Tibial nerve (tissue), 4 donors: ENCODE measurements around the gene OR2A42. TPM values are rescaled to one million over a fixed set of nuclear protein-coding genes. Genes with fewer than 3 reads are reported as not detected.
"Not testable (repeated sequence)": the region's sequence is repeated elsewhere in the genome, so short reads cannot be mapped to it uniquely, and the experiment has no call there.

Experiments used
- DNase-seq, 2 donors: peaks; one replicate each; pipeline ENCODE4 v3.0.0-alpha.2; 2019; ENCODE audit warnings: low spot score in 2 of 2
- H3K27ac ChIP-seq, 4 donors: fragments of 200-600 bp; sonication (generic) in 3 of 4; one replicate each; pipeline ENCODE4 v1.5.1; 2017 to 2019; ENCODE audit warnings: mild to moderate bottlenecking in 1 of 4
- H3K27me3 ChIP-seq, 2 donors: fragments of 200-600 bp; sonication (generic) in 1 of 2; one replicate each; pipeline versions ENCODE4 v1.5.1 to v1.6.0; 2017 to 2019
- H3K36me3 ChIP-seq, 3 donors: fragments of 200-600 bp; sonication (generic); one replicate each; pipeline ENCODE4 v1.5.1; 2018 to 2019
- H3K4me1 ChIP-seq, 4 donors: fragments of 200-600 bp; sonication (generic) in 3 of 4; one replicate each; pipeline ENCODE4 v1.5.1; 2017 to 2019
- H3K4me3 ChIP-seq, 4 donors: fragments of 200-600 bp; sonication (generic) in 3 of 4; one replicate each; pipeline ENCODE4 v1.5.1; 2017 to 2019; ENCODE audit warnings: mild to moderate bottlenecking in 1 of 4, moderate library complexity in 1 of 4
- H3K9me3 ChIP-seq, 4 donors: fragments of 200-600 bp; sonication (generic) in 3 of 4; one replicate each; pipeline ENCODE4 v1.5.1; 2017 to 2019
- EP300 ChIP-seq, 2 donors: sonication (generic); formaldehyde crosslinking; IDR thresholded peaks; one replicate each; pipeline ENCODE4 v1.6.1; 2017; ENCODE audit warnings: antibody characterized with exemption in 2 of 2, mild to moderate bottlenecking in 1 of 2
- POLR2A ChIP-seq, 2 donors: fragments of 450-650 bp; IDR thresholded peaks; one replicate each; pipeline ENCODE4 v1.6.1; 2017; ENCODE audit warnings: antibody characterized with exemption in 2 of 2, mild to moderate bottlenecking in 2 of 2, moderate library complexity in 2 of 2
- WGBS, 2 donors: methylation state at CpG; one replicate each; pipeline ENCODE4 v1.1.5; 2018; 5-methylcytosine and 5-hydroxymethylcytosine counted together
- total RNA-seq, 4 donors: library from RNA; depleted of rRNA; stranded (reverse); fragments of >200 nt; gene quantifications; one replicate each; pipeline ENCODE4 v1.1.0, GENCODE V29; 2016
- TF ChIP-seq, protein P1 (sequence below), 5 experiments: fragments of 200-600 bp in 3 of 5; fragments of 450-650 bp in 2 of 5; sonication (generic) in 3 of 5; IDR thresholded peaks; one replicate each; pipeline ENCODE4 v1.5.1; 2016 to 2019; ENCODE audit warnings: antibody characterized with exemption in 5 of 5, mild to moderate bottlenecking in 3 of 5, moderate library complexity in 2 of 5

The OR2A42 gene
- total RNA-seq, 4 donors from 2014 or later = not detected

GRCh38 chr7:144256112-144256511 lies 16.7 kb upstream of the OR2A42 start:
- H3K27ac ChIP-seq = no peak overlapping the region
- no peak overlapping the region for H3K4me3 ChIP-seq
- H3K27me3 ChIP-seq = no peaks in the 10 kb centered on the region
- no peak for TF ChIP-seq POLR2A (IDR thresholded peaks at IDR 0.05)
- no peak for TF ChIP-seq EP300 (IDR thresholded peaks at IDR 0.05)
- TF ChIP-seq, protein P1, sequence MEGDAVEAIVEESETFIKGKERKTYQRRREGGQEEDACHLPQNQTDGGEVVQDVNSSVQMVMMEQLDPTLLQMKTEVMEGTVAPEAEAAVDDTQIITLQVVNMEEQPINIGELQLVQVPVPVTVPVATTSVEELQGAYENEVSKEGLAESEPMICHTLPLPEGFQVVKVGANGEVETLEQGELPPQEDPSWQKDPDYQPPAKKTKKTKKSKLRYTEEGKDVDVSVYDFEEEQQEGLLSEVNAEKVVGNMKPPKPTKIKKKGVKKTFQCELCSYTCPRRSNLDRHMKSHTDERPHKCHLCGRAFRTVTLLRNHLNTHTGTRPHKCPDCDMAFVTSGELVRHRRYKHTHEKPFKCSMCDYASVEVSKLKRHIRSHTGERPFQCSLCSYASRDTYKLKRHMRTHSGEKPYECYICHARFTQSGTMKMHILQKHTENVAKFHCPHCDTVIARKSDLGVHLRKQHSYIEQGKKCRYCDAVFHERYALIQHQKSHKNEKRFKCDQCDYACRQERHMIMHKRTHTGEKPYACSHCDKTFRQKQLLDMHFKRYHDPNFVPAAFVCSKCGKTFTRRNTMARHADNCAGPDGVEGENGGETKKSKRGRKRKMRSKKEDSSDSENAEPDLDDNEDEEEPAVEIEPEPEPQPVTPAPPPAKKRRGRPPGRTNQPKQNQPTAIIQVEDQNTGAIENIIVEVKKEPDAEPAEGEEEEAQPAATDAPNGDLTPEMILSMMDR (IDR thresholded peaks at IDR 0.05) = no peak
- no peaks in the 10 kb centered on the region for H3K9me3 ChIP-seq
- DNase-seq = no peak
- 80 to 83% methylated on average over 3 of the region's 3 CpGs for WGBS, 2 donors
- no peaks in the 10 kb centered on the region for H3K4me1 ChIP-seq
- H3K36me3 ChIP-seq = no peaks in the 10 kb centered on the region

DNA sequence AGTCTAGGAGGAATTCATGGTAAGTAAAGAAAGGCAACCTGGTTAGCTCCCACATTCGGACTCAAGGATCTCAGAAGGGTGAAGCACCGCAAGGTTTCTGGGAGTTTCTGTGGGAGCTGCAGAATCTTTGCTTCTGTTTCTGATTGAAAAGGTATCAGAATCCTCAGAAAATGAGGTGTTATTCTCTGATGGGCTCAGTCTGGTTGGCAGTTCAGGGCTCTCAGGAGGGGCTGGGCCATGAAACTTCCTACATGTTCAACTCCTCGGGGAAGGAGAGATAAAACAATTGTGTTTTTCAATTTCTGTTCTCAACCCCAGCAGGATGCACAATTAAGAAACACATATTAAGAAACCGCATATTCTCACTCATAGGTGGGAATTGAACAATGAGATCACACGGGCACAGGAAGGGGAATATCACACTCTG lies 16.1 kb upstream of the OR2A42 start:
- Histone ChIP-seq H3K36me3 (no peaks in the 10 kb centered on the region), H3K27ac (no peak overlapping the region), H3K9me3 (no peaks in the 10 kb centered on the region), H3K27me3 (no peaks in the 10 kb centered on the region), H3K4me3 (no peak overlapping the region), H3K4me1 (no peaks in the 10 kb centered on the region)
- TF ChIP-seq POLR2A (IDR thresholded peaks at IDR 0.05) (no peak), EP300 (IDR thresholded peaks at IDR 0.05) (no peak)
- TF ChIP-seq, protein P1 (IDR thresholded peaks at IDR 0.05) = no peak
- no peak for DNase-seq
- 71 to 74% methylated on average over 5 of the region's 5 CpGs for WGBS, 2 donors

DNA sequence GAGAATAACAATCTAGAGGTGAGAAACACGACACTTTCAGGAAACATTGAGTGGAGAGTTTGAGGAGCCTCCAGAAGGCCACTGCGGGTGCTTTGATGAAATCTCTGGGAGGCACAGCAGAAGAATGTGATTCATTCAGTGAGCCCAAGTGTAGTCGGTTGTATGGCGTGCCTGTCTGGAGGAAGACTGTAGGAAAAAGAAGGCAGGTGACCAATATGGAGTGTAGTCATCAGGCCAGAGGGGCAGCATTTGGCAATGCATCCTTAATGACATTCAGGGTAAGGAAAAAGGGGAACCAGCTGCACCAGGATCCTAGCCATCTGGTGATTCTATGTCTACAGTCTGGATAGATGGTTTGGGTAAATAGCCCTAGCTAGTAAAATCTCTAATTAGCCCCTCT lies 12.9 kb upstream of the OR2A42 start:
- H3K27ac ChIP-seq, H3K27me3 ChIP-seq, H3K4me3 ChIP-seq, DNase-seq, H3K36me3 ChIP-seq, H3K4me1 ChIP-seq, H3K9me3 ChIP-seq: not testable (repeated sequence)
- WGBS, 2 donors = no CpG with 5 or more reads among the region's 4 CpGs

GRCh38 chr7:144247674-144248330 lies 8.4 kb upstream of the OR2A42 start:
- not testable (repeated sequence) for DNase-seq, H3K36me3 ChIP-seq, H3K4me3 ChIP-seq, H3K4me1 ChIP-seq, H3K9me3 ChIP-seq, H3K27ac ChIP-seq, H3K27me3 ChIP-seq
- WGBS, 2 donors = no CpG with 5 or more reads among the region's 1 CpG

DNA sequence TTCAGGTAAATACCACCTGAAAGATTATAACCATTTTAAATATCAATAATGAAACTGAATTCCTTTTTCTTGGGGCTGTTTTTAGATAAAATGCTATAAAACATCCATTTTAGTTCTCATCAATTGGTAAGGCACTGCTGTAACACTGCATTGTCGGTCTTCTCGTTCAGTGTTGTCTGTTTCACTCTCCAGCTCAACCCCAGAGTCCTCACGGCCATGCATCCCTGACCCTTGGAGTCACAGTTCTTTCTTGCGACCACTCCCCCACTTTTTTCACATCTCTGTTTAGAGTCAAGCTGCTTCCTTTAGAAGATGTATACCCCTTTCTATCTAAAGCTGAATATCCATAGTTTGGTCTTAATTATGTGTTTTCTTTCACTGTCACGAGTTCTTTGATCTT lies 7.6 kb upstream of the OR2A42 start:
- not testable (repeated sequence) for H3K4me1 ChIP-seq, H3K27ac ChIP-seq, H3K36me3 ChIP-seq, H3K4me3 ChIP-seq, H3K9me3 ChIP-seq, H3K27me3 ChIP-seq, DNase-seq
- WGBS, 2 donors = no CpG with 5 or more reads among the region's 5 CpGs

DNA sequence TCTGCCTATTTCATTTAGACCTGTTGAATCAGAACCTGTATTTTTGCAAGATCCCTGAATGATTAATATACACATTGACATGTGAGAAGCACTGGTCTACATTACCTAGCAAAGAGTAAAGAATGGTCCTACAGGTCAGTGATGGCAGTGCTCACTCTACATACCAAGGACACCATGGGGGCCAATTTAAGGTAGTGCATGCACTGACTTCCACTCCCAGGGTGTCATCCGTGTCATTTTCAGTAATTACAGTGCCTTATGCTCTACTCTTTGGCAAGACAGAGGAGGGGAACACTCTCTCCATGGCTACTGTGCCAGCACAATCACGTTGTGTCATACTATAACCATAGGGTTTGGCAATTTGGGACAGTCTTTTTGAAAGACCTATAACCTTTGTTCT lies 6.0 kb upstream of the OR2A42 start:
- H3K9me3 ChIP-seq, H3K4me3 ChIP-seq, H3K4me1 ChIP-seq, DNase-seq, H3K36me3 ChIP-seq, H3K27ac ChIP-seq, H3K27me3 ChIP-seq: not testable (repeated sequence)
- no CpG with 5 or more reads among the region's 2 CpGs for WGBS, 2 donors

DNA sequence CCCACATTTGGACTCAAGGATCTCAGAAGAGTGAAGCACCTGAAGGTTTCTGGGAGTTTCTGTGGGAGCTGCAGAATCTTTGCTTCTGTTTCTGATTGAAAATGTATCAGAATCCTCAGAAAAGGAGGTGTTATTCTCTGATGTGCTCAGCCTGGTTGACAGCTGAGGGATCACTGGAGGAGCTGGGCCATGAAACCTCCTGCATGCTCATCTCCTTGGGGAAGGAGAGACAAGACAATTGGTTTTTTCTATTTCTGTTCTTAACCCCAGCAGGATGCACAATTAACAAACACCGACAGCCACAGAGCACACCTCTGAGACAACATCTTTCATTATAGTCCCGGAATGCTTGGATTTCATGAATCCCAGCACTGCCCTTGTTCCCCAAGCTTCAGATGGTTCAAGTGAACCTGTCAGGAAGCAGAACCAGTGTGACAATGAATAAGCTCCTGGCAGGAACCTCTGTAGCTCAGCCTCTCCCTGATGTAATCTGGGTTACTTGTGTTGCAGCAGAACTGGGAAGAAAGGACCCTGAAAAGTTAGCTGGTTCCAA lies 799 bp downstream of the OR2A42 start:
- not testable (repeated sequence) for H3K4me1 ChIP-seq, H3K4me3 ChIP-seq, H3K36me3 ChIP-seq, H3K27me3 ChIP-seq, H3K27ac ChIP-seq, H3K9me3 ChIP-seq, DNase-seq
- 42 to 60% methylated on average over 2 of the region's 2 CpGs for WGBS, 2 donors

- not testable (repeated sequence) for H3K9me3 ChIP-seq, H3K4me3 ChIP-seq, H3K36me3 ChIP-seq, DNase-seq, H3K27me3 ChIP-seq, H3K27ac ChIP-seq, H3K4me1 ChIP-seq
- 64 to 71% methylated on average over 1 of the region's 1 CpG for WGBS, 2 donors
These were observed 6.4 kb downstream of the OR2A42 start for GRCh38 chr7:144233039-144233438.

- H3K27ac ChIP-seq, H3K4me3 ChIP-seq, H3K36me3 ChIP-seq, H3K27me3 ChIP-seq, H3K4me1 ChIP-seq, DNase-seq, H3K9me3 ChIP-seq: not testable (repeated sequence)
- no CpG with 5 or more reads among the region's 2 CpGs for WGBS, 2 donors
These were observed 8.4 kb downstream of the OR2A42 start for GRCh38 chr7:144231027-144231426.

GRCh38 chr7:144228810-144229209 lies 10.6 kb downstream of the OR2A42 start:
- not testable (repeated sequence) for H3K36me3 ChIP-seq, H3K4me3 ChIP-seq, DNase-seq, H3K27me3 ChIP-seq, H3K4me1 ChIP-seq, H3K27ac ChIP-seq, H3K9me3 ChIP-seq
- 89 to 100% methylated on average over 1 of the region's 3 CpGs for WGBS, 2 donors

DNA sequence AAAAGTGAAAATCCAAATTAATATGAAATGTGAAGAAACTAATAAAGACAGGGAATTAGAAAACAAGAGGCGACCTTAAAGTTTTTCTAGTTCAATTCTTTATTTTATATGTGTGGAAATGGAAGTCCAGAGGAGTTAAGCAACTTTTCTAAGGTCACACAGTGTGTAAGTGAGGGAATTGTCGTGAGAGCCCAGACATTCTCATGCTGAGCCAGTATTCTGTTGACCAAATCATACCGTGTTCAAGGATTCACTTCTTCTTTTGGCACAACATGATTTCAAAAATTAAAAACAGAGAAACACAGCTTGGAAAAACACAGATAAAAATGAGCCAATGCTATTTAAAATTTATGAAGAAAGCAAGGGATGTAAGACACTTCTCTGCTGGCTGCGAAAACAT lies 12.5 kb downstream of the OR2A42 start:
- 73 to 76% methylated on average over 3 of the region's 4 CpGs for WGBS, 2 donors
- H3K36me3 ChIP-seq, H3K27ac ChIP-seq, H3K27me3 ChIP-seq, DNase-seq, H3K4me3 ChIP-seq, H3K4me1 ChIP-seq, H3K9me3 ChIP-seq: not testable (repeated sequence)

GRCh38 chr7:144223675-144224074 lies 15.7 kb downstream of the OR2A42 start:
- H3K27ac ChIP-seq, H3K27me3 ChIP-seq, DNase-seq, H3K9me3 ChIP-seq, H3K36me3 ChIP-seq, H3K4me1 ChIP-seq, H3K4me3 ChIP-seq: not testable (repeated sequence)
